Endodermal cell (in vitro differentiated cells): ENCODE data around the gene HKDC1. TPM values are rescaled to one million over a fixed set of nuclear protein-coding genes. Genes with fewer than 3 reads are reported as not detected.

ENCODE experiments used
- DNase-seq: peaks from one replicate; pipeline ENCODE4 v3.0.0-alpha.2; 2017
- H3K27ac ChIP-seq: 2 replicates; pipeline ENCODE4 v1.5.1; 2013; ENCODE audit warnings: mild to moderate bottlenecking, low read depth, low read length, moderate library complexity
- H3K27me3 ChIP-seq: 2 replicates; pipeline ENCODE4 v1.6.1; 2013; ENCODE audit warnings: mild to moderate bottlenecking, low read length, moderate library complexity; ENCODE audit not compliant: insufficient read depth, control insufficient read depth, poor library complexity, severe bottlenecking
- H3K36me3 ChIP-seq: 2 replicates; pipeline ENCODE4 v1.7.0; 2013; ENCODE audit warnings: mild to moderate bottlenecking, low read length, moderate library complexity; ENCODE audit not compliant: control insufficient read depth, insufficient read depth
- H3K4me1 ChIP-seq: one replicate; pipeline ENCODE4 v1.7.0; 2013; ENCODE audit warnings: low read length; ENCODE audit not compliant: control insufficient read depth, insufficient read depth
- H3K4me3 ChIP-seq: 2 replicates; pipeline ENCODE4 v1.5.1; 2013; ENCODE audit warnings: mild to moderate bottlenecking, low read length, moderate library complexity
- H3K9ac ChIP-seq: 2 replicates; pipeline ENCODE4 v1.6.1; 2013; ENCODE audit warnings: mild to moderate bottlenecking, low read length, moderate library complexity; ENCODE audit not compliant: poor library complexity, severe bottlenecking; ENCODE audit errors: extremely low read depth
- H3K9me3 ChIP-seq: 2 replicates; pipeline ENCODE4 v1.6.1; 2013; ENCODE audit warnings: mild to moderate bottlenecking, low read length, moderate library complexity; ENCODE audit not compliant: control insufficient read depth
- H3K27ac Mint-ChIP-seq: 2 replicates; pipeline ENCODE4 v1.8.0; 2020; ENCODE audit warnings: mixed read lengths
- H3K27me3 Mint-ChIP-seq: 2 replicates; pipeline ENCODE4 v1.8.0; 2021; ENCODE audit warnings: mild to moderate bottlenecking, mixed read lengths; ENCODE audit not compliant: insufficient read depth
- H3K36me3 Mint-ChIP-seq: 2 replicates; pipeline ENCODE4 v1.8.0; 2020; ENCODE audit warnings: low read depth, mixed read lengths
- H3K4me1 Mint-ChIP-seq: 2 replicates; pipeline ENCODE4 v1.8.0; 2020; ENCODE audit warnings: mixed read lengths
- H3K4me3 Mint-ChIP-seq: 2 replicates; pipeline ENCODE4 v1.8.0; 2020; ENCODE audit warnings: mild to moderate bottlenecking, moderate library complexity, mixed read lengths
- H3K9me3 Mint-ChIP-seq: 2 replicates; pipeline ENCODE4 v1.8.0; 2020; ENCODE audit warnings: mild to moderate bottlenecking, mixed read lengths
- CTCF ChIP-seq: fragments of 200-600 bp; sonication (generic); conservative IDR thresholded peaks from 2 replicates; pipeline ENCODE4 v1.5.0; 2021; ENCODE audit warnings: antibody characterized with exemption, mild to moderate bottlenecking
- WGBS, 2 experiments: methylation state at CpG; one replicate each; pipeline versions ENCODE4 v1.1.5 to v1.1.7; 2013; ENCODE audit warnings: missing lambda C conversion rate in 2 of 2, mixed read lengths in 1 of 2; ENCODE audit not compliant: insufficient coverage in 1 of 2, insufficient read length in 1 of 2; 5-methylcytosine and 5-hydroxymethylcytosine counted together
- total RNA-seq, 2 donors: library from RNA; stranded (reverse); fragmentation: NEBNext Ultra II Directional in 1 of 2; extraction: Animal tissue kit (Norgen Biotek cat#: 25700) in 1 of 2; gene quantifications; 2 replicates in 1 of 2; 3 replicates in 1 of 2; pipeline ENCODE4 v1.2.1, GENCODE V29; 2021

The HKDC1 gene
- total RNA-seq, 2 donors from 2014 or later: 0.22 TPM; not detected in 1

- no peak for DNase-seq
- H3K27me3 Mint-ChIP-seq: peaks cover 4% of the 10 kb centered on the region
- H3K4me1 ChIP-seq: no peaks in the 10 kb centered on the region
- H3K9me3 ChIP-seq: no peaks in the 10 kb centered on the region
- no peaks in the 10 kb centered on the region for H3K27me3 ChIP-seq
- H3K36me3 Mint-ChIP-seq: no peaks in the 10 kb centered on the region
- H3K4me1 Mint-ChIP-seq: peaks cover 6% of the 10 kb centered on the region
- no peak for TF ChIP-seq CTCF
- H3K27ac ChIP-seq: no peak overlapping the region
- 88 to 92% methylated on average over 4 to 6 of the region's 6 CpGs for WGBS, 2 experiments
- H3K36me3 ChIP-seq: no peaks in the 10 kb centered on the region
- no peak overlapping the region for H3K9ac ChIP-seq
- H3K4me3 ChIP-seq: no peak overlapping the region
- no peaks in the 10 kb centered on the region for H3K9me3 Mint-ChIP-seq
- no peak overlapping the region for H3K27ac Mint-ChIP-seq
- no peak overlapping the region for H3K4me3 Mint-ChIP-seq
Observed at GRCh38 chr10:69239816-69240434, 19.8 kb downstream of the HKDC1 start.

- Mint-ChIP-seq H3K27me3 (peaks cover 4% of the 10 kb centered on the region), H3K4me1 (peaks cover 6% of the 10 kb centered on the region), H3K4me3 (no peak overlapping the region), H3K9me3 (no peaks in the 10 kb centered on the region), H3K27ac (no peak overlapping the region), H3K36me3 (no peaks in the 10 kb centered on the region)
- Histone ChIP-seq H3K4me1 (no peaks in the 10 kb centered on the region), H3K4me3 (no peak overlapping the region), H3K9ac (no peak overlapping the region), H3K36me3 (no peaks in the 10 kb centered on the region), H3K27ac (no peak overlapping the region), H3K9me3 (no peaks in the 10 kb centered on the region), H3K27me3 (no peaks in the 10 kb centered on the region)
- no peak for TF ChIP-seq CTCF
- 95 to 98% methylated on average over 10 to 11 of the region's 11 CpGs for WGBS, 2 experiments
- no peak for DNase-seq
Observed at GRCh38 chr10:69240455-69240854, 20.3 kb downstream of the HKDC1 start.

- Mint-ChIP-seq H3K4me1 (peaks cover 6% of the 10 kb centered on the region), H3K27ac (no peak overlapping the region), H3K4me3 (no peak overlapping the region), H3K36me3 (no peaks in the 10 kb centered on the region), H3K9me3 (no peaks in the 10 kb centered on the region), H3K27me3 (peaks cover 4% of the 10 kb centered on the region)
- Histone ChIP-seq H3K4me3 (no peak overlapping the region), H3K9ac (no peak overlapping the region), H3K27me3 (no peaks in the 10 kb centered on the region), H3K9me3 (no peaks in the 10 kb centered on the region), H3K36me3 (no peaks in the 10 kb centered on the region), H3K27ac (no peak overlapping the region), H3K4me1 (no peaks in the 10 kb centered on the region)
- no peak for TF ChIP-seq CTCF
- WGBS, 2 experiments: 92 to 95% methylated on average over 5 to 7 of the region's 7 CpGs
- no peak for DNase-seq
Observed at GRCh38 chr10:69241575-69241974, 21.4 kb downstream of the HKDC1 start.
